Activated naive CD4-positive, alpha-beta T cell treated with anti-CD3 and anti-CD28 coated beads, Interleukin-2, amount 50 U/mL, for 72 hours (primary cell): ENCODE results near the gene ZNF296. TPM values are rescaled to one million over a fixed set of nuclear protein-coding genes. Genes with fewer than 3 reads are reported as not detected.

ENCODE experiments used
- ATAC-seq, 2 donors: fragments of 150-1000 bp; cut with Tn5 transposase; 2 replicates each; pipeline ENCODE4 v1.10.0; 2021; ENCODE audit warnings: mild to moderate bottlenecking in 2 of 2, moderate library complexity in 2 of 2
- DNase-seq, 2 donors: peaks; one replicate each; pipeline ENCODE4 v3.0.0; 2021 to 2022; ENCODE audit warnings: low spot score in 2 of 2
- H3K27ac Mint-ChIP-seq, 2 donors: one replicate each; pipeline ENCODE4 v1.8.0; 2022; ENCODE audit warnings: mild to moderate bottlenecking in 2 of 2, mixed read lengths in 2 of 2
- H3K36me3 Mint-ChIP-seq, 2 donors: one replicate each; pipeline ENCODE4 v1.8.0; 2022; ENCODE audit warnings: mixed read lengths in 2 of 2
- H3K9me3 Mint-ChIP-seq, 2 donors: one replicate each; pipeline ENCODE4 v1.8.0; 2022; ENCODE audit warnings: mixed read lengths in 2 of 2
- total RNA-seq, 2 donors: library from RNA; stranded (reverse); gene quantifications; one replicate each; pipeline ENCODE4 v1.2.3, GENCODE V29; 2022

Gene ZNF296
- total RNA-seq, 2 donors from 2014 or later: 2.3 to 6.7 TPM

GRCh38 chr19:45095496-45096413 lies 19.5 kb upstream of the ZNF296 start:
- DNase-seq (no peak), ATAC-seq (no peak)
- peak overlapping the region in 1 of 2 donors; percentile 60 for H3K27ac Mint-ChIP-seq

DNA sequence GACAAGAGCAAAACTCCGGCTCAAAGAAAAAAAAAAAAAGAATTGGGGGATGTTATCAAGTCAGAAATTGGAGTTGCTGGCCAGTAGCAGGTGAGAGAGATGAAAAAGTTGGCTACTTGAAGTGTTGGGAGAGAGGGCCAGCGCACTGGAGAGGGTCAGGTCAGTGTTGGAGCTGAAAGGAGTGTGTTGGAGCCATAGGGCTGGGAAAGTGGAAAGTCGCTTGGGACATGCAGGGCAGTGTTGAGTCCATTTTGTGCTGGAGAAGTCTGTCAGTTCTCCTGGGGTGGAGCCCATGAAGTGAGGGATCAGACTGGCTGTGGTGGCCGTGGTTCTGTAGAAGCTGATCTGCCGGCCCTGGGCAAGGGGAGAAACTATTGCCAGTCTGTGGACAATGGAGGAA lies 18.4 kb upstream of the ZNF296 start:
- ATAC-seq: no peak
- H3K27ac Mint-ChIP-seq: peak overlapping the region; percentile 26 to 90

More at GRCh38 chr19:45095496-45096413, 19.5 kb upstream of the ZNF296 start:
- no peaks in the 10 kb centered on the region for H3K9me3 Mint-ChIP-seq
- peaks cover 14 to 16% of the 10 kb centered on the region in 2 donors for H3K36me3 Mint-ChIP-seq

GRCh38 chr19:45094137-45094536 lies 17.9 kb upstream of the ZNF296 start:
- no peak for ATAC-seq
- no peaks in the 10 kb centered on the region for H3K9me3 Mint-ChIP-seq
- peak overlapping the region; percentile 86 to 90 for H3K27ac Mint-ChIP-seq
- DNase-seq: no peak
- H3K36me3 Mint-ChIP-seq: peaks cover 16 to 20% of the 10 kb centered on the region in 2 donors

More for the DNA sequence above, 18.4 kb upstream of the ZNF296 start:
- DNase-seq: no peak
- Mint-ChIP-seq H3K36me3 (peaks cover 16 to 20% of the 10 kb centered on the region in 2 donors), H3K9me3 (no peaks in the 10 kb centered on the region)

DNA sequence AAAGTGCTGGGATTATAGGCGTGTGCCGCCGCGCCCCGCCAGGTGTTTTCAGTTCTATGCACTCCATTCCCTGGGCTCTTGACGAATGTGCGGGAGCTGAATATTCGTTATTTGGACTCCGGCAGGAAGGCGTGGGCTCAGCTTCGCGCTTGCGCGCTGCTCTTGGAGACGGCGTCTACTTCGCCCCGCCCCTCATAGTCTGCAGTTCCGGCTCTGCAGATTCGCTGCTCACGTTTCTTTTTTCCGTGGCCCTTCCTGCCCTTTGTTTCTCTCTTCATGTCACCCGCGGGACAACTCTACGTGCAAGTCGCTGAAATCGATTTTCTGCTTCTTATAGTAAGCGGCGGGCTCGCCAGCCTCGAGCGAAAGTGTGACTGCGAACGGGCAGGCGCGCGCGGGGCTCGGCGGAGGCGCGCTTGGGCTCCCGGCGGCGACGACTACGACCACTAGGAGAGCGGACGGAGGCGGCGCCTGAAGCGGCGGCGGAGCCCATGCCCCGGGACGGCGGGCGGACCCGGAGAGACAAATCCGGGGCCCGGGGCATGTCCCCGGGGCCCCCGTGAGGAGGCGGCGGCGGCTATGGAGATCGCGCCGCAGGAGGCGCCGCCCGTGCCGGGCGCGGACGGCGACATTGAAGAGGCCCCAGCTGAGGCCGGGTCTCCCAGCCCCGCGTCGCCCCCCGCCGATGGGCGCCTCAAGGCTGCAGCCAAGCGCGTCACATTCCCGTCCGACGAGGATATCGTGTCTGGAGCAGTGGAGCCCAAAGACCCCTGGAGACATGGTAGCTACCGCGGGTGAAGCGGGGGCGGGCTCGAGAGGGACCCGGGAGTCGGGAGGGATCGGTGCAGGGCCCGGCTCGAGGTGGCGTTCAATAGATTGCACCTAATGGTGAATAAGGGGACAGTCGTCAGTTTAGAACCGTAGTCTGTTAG lies 16.7 kb upstream of the ZNF296 start, which contains the start of gene PPP1R37:
PPP1R37 (plus strand) TSS at position 433 of the 932 bp plus-strand sequence; CDS start at position 580, 147 bp downstream.
- DNase-seq: peak; percentile 87 to 94
- H3K36me3 Mint-ChIP-seq: peaks cover 16 to 20% of the 10 kb centered on the region in 2 donors
- ATAC-seq: peak; percentile 79
- H3K27ac Mint-ChIP-seq: peak within 1 kb of the TSS; percentile 90 to 99
- H3K9me3 Mint-ChIP-seq: no peaks in the 10 kb centered on the region

GRCh38 chr19:45091031-45091923 lies 15.0 kb upstream of the ZNF296 start:
- H3K27ac Mint-ChIP-seq: peak overlapping the region; percentile 90 to 99
- DNase-seq (peak; percentile 93 to 99), ATAC-seq (peak; percentile 84)
- no peaks in the 10 kb centered on the region for H3K9me3 Mint-ChIP-seq
- H3K36me3 Mint-ChIP-seq: peaks cover 16 to 27% of the 10 kb centered on the region in 2 donors

- Mint-ChIP-seq H3K27ac (no peak overlapping the region), H3K36me3 (peaks cover 16 to 27% of the 10 kb centered on the region in 2 donors), H3K9me3 (no peaks in the 10 kb centered on the region)
- ATAC-seq: no peak
- DNase-seq: no peak
Measured at GRCh38 chr19:45090606-45091005, 14.3 kb upstream of the ZNF296 start.

- Mint-ChIP-seq H3K9me3 (no peaks in the 10 kb centered on the region), H3K36me3 (peaks cover 16 to 31% of the 10 kb centered on the region in 2 donors), H3K27ac (no peak overlapping the region)
- DNase-seq: no peak
- ATAC-seq: no peak
Measured at GRCh38 chr19:45090034-45090433, 13.8 kb upstream of the ZNF296 start.

DNA sequence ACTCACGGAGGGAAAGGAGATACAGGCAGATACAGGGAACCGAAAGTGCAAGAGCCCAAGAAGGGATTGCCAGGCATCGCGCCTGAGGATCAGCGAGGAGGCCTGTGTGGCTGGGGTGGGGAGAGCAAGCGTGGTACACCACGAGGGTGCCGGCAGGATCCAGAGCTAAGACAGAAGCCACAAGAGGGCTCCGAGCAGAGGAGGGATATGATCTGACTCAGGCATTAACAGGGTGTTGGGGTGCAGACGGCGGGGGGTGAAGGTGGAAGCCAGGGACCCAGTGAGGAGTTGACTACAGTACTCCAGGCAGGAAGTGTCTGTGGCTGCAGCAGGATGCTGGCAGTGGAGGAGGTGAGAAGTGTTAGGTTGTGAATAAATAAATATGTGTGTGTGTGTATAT lies 11.3 kb upstream of the ZNF296 start:
- DNase-seq (peak in 1 of 2 donors; percentile 25), ATAC-seq (peak; percentile 39 to 43)
- no peaks in the 10 kb centered on the region for H3K9me3 Mint-ChIP-seq
- H3K36me3 Mint-ChIP-seq: peaks cover 8 to 25% of the 10 kb centered on the region in 2 donors
- H3K27ac Mint-ChIP-seq: peak overlapping the region; percentile 41 to 90

- peak overlapping the region; percentile 1 to 41 for H3K27ac Mint-ChIP-seq
- peaks cover 5 to 34% of the 10 kb centered on the region in 2 donors for H3K36me3 Mint-ChIP-seq
- no peaks in the 10 kb centered on the region for H3K9me3 Mint-ChIP-seq
- ATAC-seq: no peak
- no peak for DNase-seq
Measured at GRCh38 chr19:45086480-45086879, 10.2 kb upstream of the ZNF296 start.

- peaks cover 5 to 40% of the 10 kb centered on the region in 2 donors for H3K36me3 Mint-ChIP-seq
- no peak for ATAC-seq
- DNase-seq: no peak
- peak overlapping the region; percentile 0 to 96 for H3K27ac Mint-ChIP-seq
- no peaks in the 10 kb centered on the region for H3K9me3 Mint-ChIP-seq
Measured at GRCh38 chr19:45082170-45082569, 5.9 kb upstream of the ZNF296 start.

GRCh38 chr19:45079911-45080370 lies 3.7 kb upstream of the ZNF296 start:
- peaks cover 5 to 34% of the 10 kb centered on the region in 2 donors for H3K36me3 Mint-ChIP-seq
- H3K9me3 Mint-ChIP-seq: no peaks in the 10 kb centered on the region
- H3K27ac Mint-ChIP-seq: peak overlapping the region; percentile 90 to 97
- no peak for ATAC-seq
- DNase-seq: no peak

DNA sequence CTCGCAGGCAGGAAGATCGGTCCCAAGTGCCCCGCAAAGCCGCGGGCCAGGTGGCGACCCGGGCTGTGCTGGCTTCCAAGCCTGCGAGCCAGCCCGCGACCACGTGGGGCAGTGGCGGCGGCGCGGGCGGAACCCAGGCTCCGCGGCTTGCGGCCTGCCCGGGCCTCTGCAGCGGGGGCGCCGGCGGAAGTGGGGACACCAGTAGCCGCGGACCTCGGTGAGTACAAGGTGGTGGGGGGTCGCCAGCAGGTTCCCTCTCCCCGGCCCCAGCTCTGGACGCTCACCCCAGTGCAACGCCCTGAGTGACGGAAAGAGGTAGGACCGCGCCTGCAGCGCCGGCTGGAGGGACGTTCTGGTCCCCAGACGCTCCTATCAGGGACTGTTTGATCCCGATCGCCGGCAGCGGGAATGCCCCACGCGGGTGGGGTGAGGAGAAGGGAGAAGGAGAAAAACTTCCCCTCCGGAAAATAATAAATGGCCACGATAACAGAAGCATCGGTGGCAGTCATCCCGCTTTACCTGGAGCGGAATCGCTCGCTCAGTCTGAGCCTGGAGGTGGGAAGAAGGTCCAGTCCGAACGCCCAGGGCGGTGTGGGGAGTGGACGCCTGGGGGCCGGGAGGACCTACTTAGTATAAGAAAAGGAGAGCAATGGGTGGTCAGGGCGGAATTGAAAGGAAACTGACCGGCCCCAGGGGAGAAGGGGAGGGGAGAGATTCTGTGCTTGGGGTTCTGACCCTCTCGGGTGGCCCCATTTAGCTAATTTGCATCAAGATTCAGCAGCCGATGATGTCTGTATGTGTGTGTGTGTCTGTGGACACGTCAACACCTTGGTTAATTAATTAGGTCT lies 3.0 kb upstream of the ZNF296 start, which contains the start of gene GEMIN7:
GEMIN7 (plus strand) TSS at position 198 of the 848 bp plus-strand sequence. CDS start 10,855 bp downstream, outside the sequence.
- Mint-ChIP-seq H3K27ac (peak within 1 kb of the TSS; percentile 90 to 97), H3K9me3 (no peaks in the 10 kb centered on the region)
- ATAC-seq: peak; percentile 56 to 73

GRCh38 chr19:45078390-45079062 lies 2.2 kb upstream of the ZNF296 start:
- Mint-ChIP-seq H3K9me3 (no peaks in the 10 kb centered on the region), H3K27ac (peak overlapping the region; percentile 29 to 90), H3K36me3 (peaks cover 5 to 34% of the 10 kb centered on the region in 2 donors)
- ATAC-seq (peak in 1 of 2 donors; percentile 2), DNase-seq (no peak)

More for the DNA sequence above, 3.0 kb upstream of the ZNF296 start, which contains the start of gene GEMIN7:
- peaks cover 5 to 34% of the 10 kb centered on the region in 2 donors for H3K36me3 Mint-ChIP-seq
- DNase-seq: peak; percentile 84 to 91
